ENCODE results near the gene TBX1.

GRCh38 chr22:19713650-19714311 is 46.8 kb upstream of the TBX1 start:
- TF ChIP-seq POLR2A (IDR thresholded peaks at IDR 0.05) (no peak), CTCF (IDR thresholded peaks at IDR 0.05) (no peak)
